ENCODE data around the gene GGNBP2. TPM values are rescaled to one million over a fixed set of nuclear protein-coding genes. Genes with fewer than 3 reads are reported as not detected.

Gene GGNBP2
- total and polyA plus RNA-seq, 2 experiments from 2014 or later: 40.1 to 51.5 TPM

GRCh38 chr17:36515837-36516236, 28.9 kb upstream of the GGNBP2 start:
- Histone ChIP-seq H3K4me2 (ENCODE audit: unreplicated experiment) (no peak overlapping the region), H3K4me1 (ENCODE audit: insufficient read depth) (no peaks in the 10 kb centered on the region), H3K27ac (no peak overlapping the region), H3K9me2 (ENCODE audit: insufficient read depth) (no peaks in the 10 kb centered on the region), H3K4me3 (no peak overlapping the region), H4K20me1 (ENCODE audit: insufficient read depth) (no peaks in the 10 kb centered on the region), H3K9me3 (ENCODE audit: low read depth) (no peaks in the 10 kb centered on the region), H3K9ac (no peak overlapping the region), H3K79me2 (ENCODE audit: insufficient read depth) (no peaks in the 10 kb centered on the region), H2AFZ (no peak overlapping the region), H3F3A (ENCODE audit: insufficient read depth) (0 out of 2 replicates have a peak, but pooled peaks cover 8% of the 10 kb centered on the region), H3K36me3 (ENCODE audit: low read depth) (peaks cover 26% of the 10 kb centered on the region), H3K27me3 (replicated peaks; ENCODE audit: insufficient read depth) (no peaks in the 10 kb centered on the region)
- in situ Hi-C loops (cut with MboI): loop anchor here (25.0 kb wide), 2 partner anchors 679 to 1429 kb away; no protein-coding TSS in a partner anchor
- WGBS, 2 experiments (ENCODE audit: low coverage in 1 of 2, low lambda C conversion rate in 2 of 2, missing lambda C conversion rate in 2 of 2): 80 to 93% methylated on average over 4 of the region's 4 CpGs
- no peak for DNase-seq
- TF ChIP-seq EZH2 (IDR thresholded peaks at IDR 0.05; ENCODE audit: insufficient read depth, poor library complexity, severe bottlenecking): no peak
- TF ChIP-seq EZH2phosphoT487 (IDR thresholded peaks at IDR 0.05; ENCODE audit: insufficient read depth, low read depth): no peak

DNA sequence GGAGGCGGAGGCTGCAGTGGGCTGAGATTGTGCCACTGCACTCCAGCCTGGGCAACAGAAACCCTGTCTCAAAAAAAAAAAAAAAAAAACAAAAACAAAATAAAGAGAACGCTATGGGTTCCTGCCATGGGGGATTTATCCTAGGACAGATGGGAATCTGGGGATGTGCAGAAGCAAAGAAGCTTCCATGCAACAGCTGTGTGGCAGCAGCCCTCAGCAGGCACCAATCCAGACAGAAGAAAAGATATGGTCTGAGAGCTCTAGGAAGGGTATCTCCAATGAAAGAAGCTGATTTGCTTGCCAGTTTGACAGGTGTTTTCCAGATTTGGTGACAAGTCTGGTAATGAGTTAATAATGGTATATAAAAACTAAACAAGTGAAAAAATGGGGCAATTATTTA, 21.6 kb upstream of the GGNBP2 start:
- H3K9me2 ChIP-seq (ENCODE audit: insufficient read depth): no peaks in the 10 kb centered on the region
- H4K20me1 ChIP-seq (ENCODE audit: insufficient read depth): no peaks in the 10 kb centered on the region
- H3K79me2 ChIP-seq (ENCODE audit: insufficient read depth): peaks cover 3% of the 10 kb centered on the region; the same call in 1 of the 2 replicates
- DNase-seq: no peak
- no peak overlapping the region for H3K4me2 ChIP-seq (ENCODE audit: unreplicated experiment)
- H2AFZ ChIP-seq: no peak overlapping the region
- peaks cover 9% of the 10 kb centered on the region; the same call in 1 of the 2 replicates for H3K4me1 ChIP-seq (ENCODE audit: insufficient read depth)
- peaks cover 39% of the 10 kb centered on the region for H3K36me3 ChIP-seq (ENCODE audit: low read depth)
- H3K9ac ChIP-seq: no peak overlapping the region
- 17 to 56% methylated on average over 1 to 2 of the region's 2 CpGs for WGBS, 2 experiments (ENCODE audit: low coverage in 1 of 2, low lambda C conversion rate in 2 of 2, missing lambda C conversion rate in 2 of 2)
- 0 out of 2 replicates have a peak, but pooled peaks cover 8% of the 10 kb centered on the region for H3F3A ChIP-seq (ENCODE audit: insufficient read depth)
- TF ChIP-seq EZH2phosphoT487 (IDR thresholded peaks at IDR 0.05; ENCODE audit: insufficient read depth, low read depth) (no peak), EZH2 (IDR thresholded peaks at IDR 0.05; ENCODE audit: insufficient read depth, poor library complexity, severe bottlenecking) (no peak)
- no peaks in the 10 kb centered on the region for H3K9me3 ChIP-seq (ENCODE audit: low read depth)
- H3K27me3 ChIP-seq (replicated peaks; ENCODE audit: insufficient read depth): no peaks in the 10 kb centered on the region
- H3K4me3 ChIP-seq: no peak overlapping the region
- no peak overlapping the region for H3K27ac ChIP-seq
- in situ Hi-C loops (cut with MboI): loop anchor here (25.0 kb wide), 2 partner anchors 686 to 1436 kb away; no protein-coding TSS in a partner anchor

DNA sequence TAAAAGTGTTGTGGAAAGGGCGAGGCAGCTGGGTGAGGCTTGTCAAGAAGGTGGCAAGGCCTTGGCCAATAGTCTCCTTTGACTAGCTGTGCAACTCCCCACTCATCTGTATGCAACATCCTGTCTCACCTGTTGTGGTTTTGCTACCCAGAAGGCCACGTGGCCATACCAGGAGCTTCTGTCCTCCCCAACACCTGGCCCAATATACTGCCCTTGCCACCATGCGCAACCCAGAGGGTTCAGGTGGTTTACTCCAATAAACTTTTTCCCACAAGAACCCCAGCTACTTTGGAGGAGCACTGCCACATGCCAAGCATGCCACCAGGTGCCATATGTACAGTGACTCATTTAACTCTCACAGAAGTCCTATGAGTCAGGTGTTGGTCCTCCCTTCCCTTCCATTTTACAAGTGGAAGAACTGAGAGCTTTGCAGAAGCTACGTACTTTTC, 20.3 kb upstream of the GGNBP2 start:
- Histone ChIP-seq H3K9me3 (ENCODE audit: low read depth) (no peaks in the 10 kb centered on the region), H3K4me3 (no peak overlapping the region), H3K36me3 (ENCODE audit: low read depth) (peaks cover 34% of the 10 kb centered on the region), H3K4me2 (ENCODE audit: unreplicated experiment) (no peak overlapping the region), H3K27me3 (replicated peaks; ENCODE audit: insufficient read depth) (no peaks in the 10 kb centered on the region), H3K79me2 (ENCODE audit: insufficient read depth) (peaks cover 3% of the 10 kb centered on the region; the same call in 1 of the 2 replicates), H3K4me1 (ENCODE audit: insufficient read depth) (peaks cover 18% of the 10 kb centered on the region), H3K9me2 (ENCODE audit: insufficient read depth) (no peaks in the 10 kb centered on the region), H3F3A (ENCODE audit: insufficient read depth) (peaks cover 13% of the 10 kb centered on the region), H4K20me1 (ENCODE audit: insufficient read depth) (no peaks in the 10 kb centered on the region), H2AFZ (no peak overlapping the region), H3K27ac (no peak overlapping the region), H3K9ac (no peak overlapping the region)
- in situ Hi-C loops (cut with MboI): loop anchor here (25.0 kb wide), 2 partner anchors 687 to 1437 kb away; no protein-coding TSS in a partner anchor
- DNase-seq: peak; percentile 37
- no peak for TF ChIP-seq EZH2 (IDR thresholded peaks at IDR 0.05; ENCODE audit: insufficient read depth, poor library complexity, severe bottlenecking)
- TF ChIP-seq EZH2phosphoT487 (IDR thresholded peaks at IDR 0.05; ENCODE audit: insufficient read depth, low read depth): no peak
- WGBS, 2 experiments (ENCODE audit: low coverage in 1 of 2, low lambda C conversion rate in 2 of 2, missing lambda C conversion rate in 2 of 2): 83 to 95% methylated on average over 4 of the region's 4 CpGs

GRCh38 chr17:36525113-36525512, 19.6 kb upstream of the GGNBP2 start:
- Histone ChIP-seq H3K9me3 (ENCODE audit: low read depth) (no peaks in the 10 kb centered on the region), H3K9me2 (ENCODE audit: insufficient read depth) (no peaks in the 10 kb centered on the region), H3K79me2 (ENCODE audit: insufficient read depth) (peaks cover 3% of the 10 kb centered on the region; the same call in 1 of the 2 replicates), H3K4me2 (ENCODE audit: unreplicated experiment) (no peak overlapping the region), H3K27me3 (replicated peaks; ENCODE audit: insufficient read depth) (no peaks in the 10 kb centered on the region), H4K20me1 (ENCODE audit: insufficient read depth) (no peaks in the 10 kb centered on the region), H2AFZ (no peak overlapping the region), H3F3A (ENCODE audit: insufficient read depth) (peaks cover 16% of the 10 kb centered on the region), H3K9ac (no peak overlapping the region), H3K4me1 (ENCODE audit: insufficient read depth) (peaks cover 18% of the 10 kb centered on the region), H3K4me3 (no peak overlapping the region), H3K27ac (no peak overlapping the region), H3K36me3 (ENCODE audit: low read depth) (peaks cover 29% of the 10 kb centered on the region)
- peak; percentile 36 for DNase-seq
- in situ Hi-C loops (cut with MboI): no loop called here
- TF ChIP-seq EZH2phosphoT487 (IDR thresholded peaks at IDR 0.05; ENCODE audit: insufficient read depth, low read depth) (no peak), EZH2 (IDR thresholded peaks at IDR 0.05; ENCODE audit: insufficient read depth, poor library complexity, severe bottlenecking) (no peak)
- 100% methylated on average over 2 of the region's 2 CpGs for WGBS, 2 experiments (ENCODE audit: low coverage in 1 of 2, low lambda C conversion rate in 2 of 2, missing lambda C conversion rate in 2 of 2)
